ENCODE data around the gene LY6G6F.

- TF ChIP-seq GATA2 (IDR thresholded peaks at IDR 0.05; ENCODE audit: low read depth, low read length) (no peak), GATA3 (IDR thresholded peaks at IDR 0.05; ENCODE audit: low read depth, low read length) (no peak)
Observed at GRCh38 chr6:31660381-31661261, 46.0 kb upstream of the LY6G6F start, which contains the start of gene C6orf47.

Measured in SH-SY5Y (cell line).